Motor neuron (in vitro differentiated cells): ENCODE measurements around the gene ASTN2. TPM values are rescaled to one million over a fixed set of nuclear protein-coding genes. Genes with fewer than 3 reads are reported as not detected.

Source experiments
- ATAC-seq, 8 experiments: fragments of 200-7000 bp; cut with Tn5 transposase; replicated peaks in 6 of 8; 2 replicates each; pipeline ENCODE4 v1.8.0; 2021; ENCODE audit warnings: mild to moderate bottlenecking in 8 of 8, moderate library complexity in 8 of 8
- H3K27ac ChIP-seq, 2 donors: fragments of 250-450 bp; sonication (Bioruptor Pico); 2 replicates each; pipeline ENCODE4 v1.9.0; 2021; ENCODE audit warnings: antibody characterized with exemption in 2 of 2, mild to moderate bottlenecking in 2 of 2, moderate library complexity in 1 of 2
- H3K4me1 ChIP-seq, 2 donors: fragments of 250-450 bp; sonication (Bioruptor Pico); replicated peaks in 1 of 2; 2 replicates each; pipeline ENCODE4 v1.6.1; 2021; ENCODE audit warnings: antibody characterized with exemption in 2 of 2, mild to moderate bottlenecking in 2 of 2, moderate library complexity in 1 of 2
- H3K4me3 ChIP-seq, 5 donors: fragments of 250-450 bp; sonication (Bioruptor Pico); 2 replicates each; pipeline ENCODE4 v1.9.0; 2021; ENCODE audit warnings: antibody characterized with exemption in 5 of 5, mild to moderate bottlenecking in 5 of 5, moderate library complexity in 4 of 5
- WGBS, 10 experiments: fragments of 450-650 bp; shearing (Covaris generic); methylation state at CpG; one replicate each; pipeline ENCODE4 v1.0.0; 2022; 5-methylcytosine and 5-hydroxymethylcytosine counted together
- in situ Hi-C, 9 experiments: fragments of 400-800 bp; cut with MboI; loops; one replicate each; pipeline ENCODE4 v1.15.0; 2021; ENCODE audit warnings: low sequenced_read_pairs in 9 of 9, low pct_unique_long_range_greater_than_20kb in 2 of 9; ENCODE audit not compliant: unreplicated experiment in 9 of 9
- total RNA-seq, 8 experiments: library from RNA; unstranded; fragments of 300-600 nt; gene quantifications; 2 replicates each; pipeline versions ENCODE4 v1.2.3 to v1.2.4, GENCODE V29; 2022

The ASTN2 gene
- total RNA-seq, 8 experiments from 2014 or later, result 13.6 to 54.6 (median 17.9) TPM

DNA sequence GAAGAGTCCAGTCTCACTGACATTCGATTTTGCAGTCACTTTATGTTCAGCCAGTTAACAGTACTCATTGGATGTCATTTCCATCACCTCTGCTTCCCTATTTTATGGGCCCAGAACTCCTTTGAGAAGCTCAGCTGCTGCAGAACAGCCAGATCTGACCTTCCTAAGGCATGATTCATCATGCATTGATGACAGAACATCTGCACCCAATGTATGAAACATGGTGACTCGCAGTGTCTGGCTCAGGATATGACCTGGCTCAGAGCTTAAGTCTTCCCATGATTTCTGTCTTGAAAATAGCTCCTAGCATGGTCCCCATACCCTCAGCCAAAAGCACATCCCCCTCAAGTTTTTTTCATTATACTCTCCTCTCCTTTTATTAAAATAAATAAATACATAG, 820.3 kb downstream of the ASTN2 start:
- H3K4me3 ChIP-seq, result no peak overlapping the region
- in situ Hi-C loops, result loop anchor here in 2 of 9 experiments (25.0 kb wide), 2 partner anchors 432 to 1007 kb away; partner anchors contain the start of gene PAPPA (in 1 of the 2)
- H3K4me1 ChIP-seq, result peaks cover 3 to 7% of the 10 kb centered on the region in 2 donors
- H3K27ac ChIP-seq, result no peak overlapping the region
- WGBS, 10 experiments, result 0 to 100% (median 15%) methylated on average over 1 to 2 of the region's 2 CpGs; no CpG with 5 or more reads in 3 of the 10 experiments
- peak; percentile 42 to 90 (median 79) for ATAC-seq

DNA sequence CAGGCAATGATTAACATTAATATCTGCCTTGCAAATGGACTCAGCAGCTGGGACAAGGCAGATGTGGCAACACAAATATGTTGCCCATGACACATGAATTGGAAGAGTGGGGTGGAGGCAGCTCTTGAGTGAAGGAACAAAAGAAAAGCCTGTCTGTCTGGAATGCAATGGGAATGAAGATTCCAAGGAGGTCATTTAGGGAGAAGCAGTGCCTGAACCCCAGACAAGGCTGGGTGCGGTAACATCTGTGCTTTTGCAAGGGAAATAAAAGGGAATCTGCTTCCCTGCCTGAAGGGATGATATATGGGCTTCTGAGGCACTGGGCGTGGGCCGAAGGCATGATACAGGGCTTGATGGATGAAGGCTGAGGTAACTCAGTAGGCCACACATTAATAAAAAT, 821.9 kb downstream of the ASTN2 start:
- no peak overlapping the region for H3K4me3 ChIP-seq
- no peak overlapping the region for H3K27ac ChIP-seq
- peaks cover 3 to 7% of the 10 kb centered on the region in 2 donors for H3K4me1 ChIP-seq
- in situ Hi-C loops, result loop anchor here in 2 of 9 experiments (25.0 kb wide), 2 partner anchors 431 to 1006 kb away; partner anchors contain the start of gene PAPPA (in 1 of the 2)
- 0 to 60% (median 40%) methylated on average over 1 to 3 of the region's 3 CpGs; no CpG with 5 or more reads in 3 of the 10 experiments for WGBS, 10 experiments
- ATAC-seq, result peak in 6 of 8 experiments; percentile 18 to 89 (median 63)

DNA sequence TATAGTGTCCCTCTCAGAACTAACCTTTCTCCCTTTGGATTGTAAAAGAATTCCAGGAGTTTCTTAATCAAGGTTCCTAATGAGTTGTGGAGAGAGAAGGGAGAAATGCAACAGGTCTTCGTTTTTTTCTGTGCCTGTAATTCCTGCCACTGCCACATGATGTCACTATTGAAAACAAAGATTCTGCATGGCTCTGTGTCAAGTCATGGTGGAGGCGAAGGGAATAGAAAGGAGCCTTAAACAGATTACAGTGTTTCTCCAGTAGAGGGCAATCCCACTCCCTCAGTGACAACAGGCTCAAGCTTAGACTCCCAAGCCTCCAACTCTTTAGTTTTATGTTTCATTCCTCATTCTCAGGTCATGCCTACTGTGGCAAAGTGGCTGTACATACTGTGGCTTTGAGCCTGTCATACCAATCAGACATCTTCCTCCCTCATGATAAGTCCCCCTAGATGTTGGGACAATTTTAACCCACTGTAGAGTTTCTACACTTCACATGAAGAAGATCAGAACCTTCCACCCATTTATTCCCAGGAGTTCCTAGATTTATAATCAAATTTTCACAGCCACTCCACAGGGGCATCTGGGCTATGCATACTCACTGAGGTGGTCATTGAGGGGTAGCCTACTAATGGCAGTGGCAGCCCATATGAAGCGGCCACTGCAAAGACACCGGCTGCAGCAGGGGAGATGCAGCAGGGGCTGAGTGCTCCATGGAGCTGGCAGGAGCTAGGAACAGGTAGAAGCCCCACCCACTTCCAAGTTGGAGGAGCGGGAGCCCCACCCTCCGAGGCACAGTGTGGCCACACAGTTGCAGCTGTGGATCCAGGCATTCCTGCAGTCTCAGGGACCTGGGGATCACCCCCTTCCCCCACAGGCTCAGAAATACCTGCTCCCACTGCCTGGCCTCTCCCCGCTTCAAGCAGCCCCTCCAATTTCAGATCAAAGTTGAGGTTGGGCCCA, 825.2 kb downstream of the ASTN2 start:
- 0 to 100% (median 65%) methylated on average over 1 to 4 of the region's 7 CpGs; no CpG with 5 or more reads in 2 of the 10 experiments for WGBS, 10 experiments
- Histone ChIP-seq H3K4me1 (peaks cover 3 to 6% of the 10 kb centered on the region in 2 donors), H3K27ac (no peak overlapping the region), H3K4me3 (no peak overlapping the region)
- in situ Hi-C loops, result loop anchor here in 2 of 9 experiments (10.0 to 25.0 kb wide), 3 partner anchors 55 to 1002 kb away; partner anchors contain the start of gene PAPPA (in 1 of the 2)
- ATAC-seq, result peak in 3 of 8 experiments; percentile 10 to 82 (median 61)

DNA sequence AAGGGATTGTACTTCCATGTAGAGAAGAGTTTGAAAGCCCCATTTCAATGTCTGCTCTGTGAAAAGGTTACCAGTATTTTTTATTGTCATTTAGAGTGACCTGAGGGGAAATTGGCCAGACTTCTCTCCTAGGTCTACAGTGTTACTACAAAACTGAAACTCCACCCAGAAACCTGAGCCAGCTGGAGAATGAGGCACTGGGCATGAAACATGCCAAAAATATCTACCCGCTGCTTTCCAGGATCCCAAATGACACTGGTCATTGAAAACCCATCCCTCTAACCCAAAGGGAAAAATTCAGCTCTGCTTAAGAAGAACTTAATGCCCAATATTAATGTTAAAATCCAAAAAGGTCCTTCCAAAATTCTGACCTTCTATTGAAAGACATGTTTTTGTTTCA, 826.9 kb downstream of the ASTN2 start:
- Histone ChIP-seq H3K27ac (no peak overlapping the region), H3K4me1 (peaks cover 0 to 3% of the 10 kb centered on the region in 2 donors), H3K4me3 (no peak overlapping the region)
- peak in 1 of 8 experiments; percentile 17 for ATAC-seq
- 20 to 100% (median 80%) methylated on average over 1 of the region's 1 CpG; no CpG with 5 or more reads in 5 of the 10 experiments for WGBS, 10 experiments
- in situ Hi-C loops, result loop anchor here in 2 of 9 experiments (10.0 to 25.0 kb wide), 3 partner anchors 57 to 1001 kb away; partner anchors contain the start of gene PAPPA (in 1 of the 2)

DNA sequence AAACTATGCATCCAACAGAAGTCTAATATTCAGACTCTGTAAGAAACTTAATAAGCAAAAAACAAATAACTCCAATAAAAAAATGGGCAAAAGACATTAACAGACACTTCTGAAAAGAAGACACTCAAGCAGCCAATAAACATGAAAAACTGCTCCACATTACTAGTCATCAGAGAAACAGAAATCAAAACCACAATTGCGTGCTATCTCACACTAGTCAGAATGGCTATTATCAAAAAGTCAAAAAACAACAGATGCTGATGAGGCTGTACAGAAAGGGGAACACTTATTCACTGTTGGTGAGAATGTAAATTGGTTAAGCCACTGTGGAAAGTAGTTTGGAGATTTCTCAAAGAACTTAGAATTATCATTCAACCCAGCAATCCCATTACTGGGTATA, 829.0 kb downstream of the ASTN2 start:
- no peak overlapping the region for H3K4me3 ChIP-seq
- ATAC-seq, result no peak
- 63 to 100% (median 90%) methylated on average over 1 of the region's 1 CpG; no CpG with 5 or more reads in 2 of the 10 experiments for WGBS, 10 experiments
- H3K4me1 ChIP-seq, result no peaks in the 10 kb centered on the region
- in situ Hi-C loops, result loop anchor here in 2 of 9 experiments (10.0 to 25.0 kb wide), 3 partner anchors 59 to 999 kb away; partner anchors contain the start of gene PAPPA (in 1 of the 2)
- no peak overlapping the region for H3K27ac ChIP-seq

DNA sequence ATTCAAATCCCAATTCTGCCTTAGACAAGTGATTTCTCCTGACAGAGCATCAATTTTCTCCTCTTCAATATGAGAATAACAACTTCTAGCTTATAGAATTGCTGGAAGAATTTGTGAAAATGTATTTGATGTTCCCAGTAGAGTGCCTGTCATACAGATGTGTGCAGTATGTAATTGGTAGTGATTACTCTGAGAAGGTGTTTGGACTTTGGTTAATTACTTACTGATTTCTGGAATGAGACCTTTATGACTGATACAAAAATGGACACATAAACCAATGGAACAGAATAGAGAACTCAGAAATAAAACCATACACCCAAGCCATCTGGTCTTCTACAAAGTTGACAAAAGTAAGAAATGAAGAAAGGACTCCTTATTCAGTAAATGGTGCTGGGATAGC, 829.7 kb downstream of the ASTN2 start:
- Histone ChIP-seq H3K4me1 (no peaks in the 10 kb centered on the region), H3K4me3 (no peak overlapping the region), H3K27ac (no peak overlapping the region)
- in situ Hi-C loops, result loop anchor here in 2 of 9 experiments (10.0 to 25.0 kb wide), 3 partner anchors 60 to 998 kb away; partner anchors contain the start of gene PAPPA (in 1 of the 2)
- no peak for ATAC-seq

DNA sequence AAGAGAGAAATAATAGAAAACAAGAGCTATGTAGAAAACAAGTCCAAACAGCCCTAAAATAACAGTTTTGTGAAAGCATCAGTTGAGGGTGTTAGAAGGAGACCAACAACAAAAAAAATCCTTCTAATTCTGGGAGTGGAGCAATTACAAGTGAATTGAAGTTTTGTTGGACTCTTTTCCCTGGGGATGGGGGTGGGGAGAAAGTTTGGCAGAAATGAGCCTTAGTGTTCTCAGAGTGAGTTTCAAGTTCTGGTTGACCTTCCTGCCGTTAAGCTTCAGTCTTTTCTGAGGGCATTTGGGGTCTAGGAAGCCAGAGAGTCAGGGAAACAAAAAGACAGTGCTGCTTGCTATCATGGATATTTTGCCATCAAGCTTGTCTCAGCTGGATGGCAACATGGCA, 834.0 kb downstream of the ASTN2 start:
- H3K4me1 ChIP-seq, result peaks cover 0 to under 1% of the 10 kb centered on the region in 2 donors
- in situ Hi-C loops, result loop anchor here in 2 of 9 experiments (10.0 to 25.0 kb wide), 3 partner anchors 64 to 994 kb away; partner anchors contain the start of gene PAPPA (in 1 of the 2)

DNA sequence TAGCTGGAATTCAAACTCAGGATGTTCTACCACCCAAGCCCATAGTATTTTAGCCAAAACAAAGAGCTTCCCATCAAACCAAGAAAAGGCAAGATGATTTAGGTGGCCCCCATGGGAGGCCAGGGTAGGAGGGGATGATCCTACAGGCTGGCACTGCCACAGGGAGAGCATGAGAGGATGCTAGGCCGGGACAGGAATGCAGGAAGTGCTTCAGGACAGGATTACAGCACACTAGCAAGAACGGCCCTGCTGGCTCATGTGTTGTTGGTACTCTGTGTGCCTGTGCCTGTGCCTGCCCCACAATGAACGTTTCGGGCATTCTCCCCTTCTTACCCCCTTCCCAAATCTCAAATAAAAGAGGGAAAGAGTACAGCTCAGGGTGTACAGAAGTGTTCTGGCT, 838.5 kb downstream of the ASTN2 start:
- H3K4me1 ChIP-seq, result peaks cover 9 to 10% of the 10 kb centered on the region in 2 donors
- no peak overlapping the region for H3K4me3 ChIP-seq
- in situ Hi-C loops, result loop anchor here in 3 of 9 experiments (10.0 to 25.0 kb wide), 3 partner anchors 414 to 989 kb away; partner anchors contain the start of gene PAPPA (in 1 of the 3)
- 89 to 100% (median 96%) methylated on average over 1 to 2 of the region's 4 CpGs; no CpG with 5 or more reads in 6 of the 10 experiments for WGBS, 10 experiments
- ATAC-seq, result no peak
- no peak overlapping the region for H3K27ac ChIP-seq

More for the DNA sequence above, 834.0 kb downstream of the ASTN2 start:
- Histone ChIP-seq H3K4me3 (no peak overlapping the region), H3K27ac (no peak overlapping the region)
- no peak for ATAC-seq
- WGBS, 10 experiments, result 0 to 78% (median 29%) methylated on average over 1 of the region's 1 CpG; no CpG with 5 or more reads in 4 of the 10 experiments

DNA sequence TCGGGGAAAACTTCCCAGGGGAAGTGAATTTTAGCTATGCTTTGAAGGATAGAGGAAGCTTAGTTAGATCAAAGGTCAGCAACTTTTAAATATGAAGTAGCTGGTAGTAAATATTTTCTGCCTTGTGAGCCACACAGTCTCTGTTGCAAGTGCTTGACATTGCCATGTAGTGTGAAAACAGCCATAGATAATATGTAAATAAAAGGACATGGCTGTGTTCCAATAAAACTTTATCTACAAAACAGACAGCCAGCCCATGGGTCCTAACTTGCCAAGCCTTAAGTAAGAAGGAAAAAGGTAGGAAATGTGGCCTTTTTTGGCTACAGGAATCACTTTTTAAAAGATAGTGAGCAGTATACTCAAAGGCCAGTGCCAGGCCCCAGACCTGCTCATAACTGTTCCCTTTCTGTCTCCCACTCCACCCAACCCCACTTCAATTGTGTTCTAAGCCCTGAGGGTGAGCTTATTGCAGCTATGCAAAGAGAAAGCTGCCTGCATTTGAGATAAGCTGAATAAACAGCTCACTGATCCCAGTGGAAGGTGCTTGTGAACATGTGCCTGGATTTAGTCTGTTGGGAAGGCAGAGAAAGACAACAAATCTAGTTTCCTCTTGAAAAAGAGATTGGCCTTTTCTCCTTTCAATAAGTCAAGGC, 840.7 kb downstream of the ASTN2 start:
- Histone ChIP-seq H3K4me3 (no peak overlapping the region), H3K4me1 (peaks cover 14 to 15% of the 10 kb centered on the region in 2 donors), H3K27ac (no peak overlapping the region)
- 67 to 100% (median 83%) methylated on average over 1 of the region's 1 CpG; no CpG with 5 or more reads in 1 of the 10 experiments for WGBS, 10 experiments
- in situ Hi-C loops, result loop anchor here in 2 of 9 experiments (10.0 to 25.0 kb wide), 2 partner anchors 412 to 979 kb away; partner anchors contain the start of gene PAPPA (in 1 of the 2)
- peak in 3 of 8 experiments; percentile 53 to 84 (median 57) for ATAC-seq

DNA sequence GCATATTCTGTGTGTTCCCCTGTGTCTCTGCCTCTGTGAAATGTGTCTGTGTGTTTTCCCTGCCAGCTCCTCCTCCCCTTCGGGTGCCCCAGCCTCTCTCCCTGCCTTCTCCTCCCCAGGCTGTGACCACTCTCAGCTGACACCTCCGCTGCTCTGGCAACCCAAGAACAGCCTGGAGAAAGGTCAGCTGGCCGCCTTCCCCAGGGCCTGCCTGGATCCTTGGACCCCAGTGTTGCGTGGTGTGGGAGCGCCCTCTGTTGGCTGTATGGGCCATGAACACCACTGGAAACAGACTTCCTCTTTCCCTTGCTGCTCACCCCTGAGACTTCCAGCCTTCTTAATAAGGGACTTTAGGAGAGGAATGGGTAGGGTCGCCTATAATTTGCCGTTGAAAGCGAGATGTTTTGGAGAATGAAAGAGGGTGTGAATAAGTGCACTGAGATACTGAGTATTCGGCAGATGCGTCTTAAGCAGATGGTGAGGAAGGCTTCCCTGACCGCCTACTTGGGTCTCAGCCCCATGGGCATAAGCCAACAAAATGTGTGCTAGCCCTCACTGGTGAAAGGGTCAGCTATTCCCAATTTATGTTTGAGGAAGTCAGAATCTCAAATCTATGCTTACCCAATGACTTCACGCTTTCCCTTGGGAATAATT, 842.6 kb downstream of the ASTN2 start:
- 0 to 100% (median 40%) methylated on average over 1 to 7 of the region's 12 CpGs; no CpG with 5 or more reads in 1 of the 10 experiments for WGBS, 10 experiments
- peaks cover 19 to 20% of the 10 kb centered on the region in 2 donors for H3K4me1 ChIP-seq
- peak; percentile 68 to 100 (median 100) for ATAC-seq
- peak overlapping the region in 1 of 2 donors; percentile 1 for H3K27ac ChIP-seq
- in situ Hi-C loops, result loop anchor here in 2 of 9 experiments (10.0 to 25.0 kb wide), 2 partner anchors 410 to 977 kb away; partner anchors contain the start of gene PAPPA (in 1 of the 2)
- no peak overlapping the region for H3K4me3 ChIP-seq

DNA sequence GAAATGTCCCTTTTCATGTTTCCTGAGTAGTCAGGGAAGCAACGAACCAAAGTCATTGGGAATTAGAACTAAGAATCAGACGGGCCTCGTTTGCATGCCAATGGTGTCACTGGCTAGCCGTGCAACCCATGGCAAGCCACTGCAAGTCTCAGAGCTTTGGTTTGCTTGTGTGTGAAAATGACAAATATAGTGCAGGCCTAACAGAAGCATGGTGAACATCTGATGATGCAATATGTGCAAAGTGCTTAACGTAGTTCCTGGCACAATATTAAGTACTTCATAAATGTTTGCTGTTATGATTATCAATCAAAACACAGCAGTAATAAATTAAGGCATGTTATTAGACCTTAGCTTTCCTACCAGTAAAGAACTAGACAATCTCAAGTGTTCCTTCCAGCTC, 845.7 kb downstream of the ASTN2 start:
- no peak overlapping the region for H3K4me3 ChIP-seq
- H3K27ac ChIP-seq, result no peak overlapping the region
- WGBS, 10 experiments, result 23 to 96% (median 68%) methylated on average over 1 to 5 of the region's 5 CpGs; no CpG with 5 or more reads in 3 of the 10 experiments
- in situ Hi-C loops, result loop anchor here in 2 of 9 experiments (10.0 to 25.0 kb wide), 2 partner anchors 74 to 407 kb away; partner anchors contain the start of gene PAPPA (in 1 of the 2)
- peaks cover 19 to 23% of the 10 kb centered on the region in 2 donors for H3K4me1 ChIP-seq
- ATAC-seq, result no peak
